Measurements from ENCODE around the gene CAMK1D. TPM values are rescaled to one million over a fixed set of nuclear protein-coding genes. Genes with fewer than 3 reads are reported as not detected.

The CAMK1D gene
- total RNA-seq, 1 experiment from 2014 or later, result 10.2 TPM

DNA sequence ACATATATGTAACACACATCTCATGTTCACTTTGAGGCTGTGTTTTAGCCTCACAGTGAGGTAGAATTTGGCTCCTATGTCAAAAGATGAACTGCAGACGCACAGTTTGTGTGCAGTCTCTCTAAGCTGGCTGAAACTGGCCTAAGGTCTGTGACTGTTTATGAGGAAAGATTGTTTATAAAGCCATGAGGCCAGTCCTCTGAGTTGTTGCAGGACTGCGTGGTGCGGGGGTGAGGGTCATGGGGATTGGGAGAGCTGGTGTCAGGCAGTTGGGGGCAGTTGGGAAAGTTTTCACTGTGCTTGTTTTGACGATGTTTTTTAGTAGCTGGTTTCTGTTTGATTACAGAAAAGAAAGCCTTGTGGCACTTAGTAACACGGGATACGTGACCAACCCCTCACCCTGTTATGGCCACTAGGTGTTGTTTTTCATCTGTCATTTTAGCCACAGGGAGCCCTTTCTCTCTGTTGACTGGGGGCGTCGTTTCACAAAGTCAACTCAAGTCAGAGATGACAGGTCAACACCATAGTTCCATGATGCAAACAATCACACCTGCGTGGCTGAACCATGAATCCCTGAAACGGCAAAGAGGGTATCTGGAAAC is 341.3 kb downstream of the CAMK1D start:
- POLR2A ChIA-PET, result no interaction called here
- TF ChIP-seq, protein P1, sequence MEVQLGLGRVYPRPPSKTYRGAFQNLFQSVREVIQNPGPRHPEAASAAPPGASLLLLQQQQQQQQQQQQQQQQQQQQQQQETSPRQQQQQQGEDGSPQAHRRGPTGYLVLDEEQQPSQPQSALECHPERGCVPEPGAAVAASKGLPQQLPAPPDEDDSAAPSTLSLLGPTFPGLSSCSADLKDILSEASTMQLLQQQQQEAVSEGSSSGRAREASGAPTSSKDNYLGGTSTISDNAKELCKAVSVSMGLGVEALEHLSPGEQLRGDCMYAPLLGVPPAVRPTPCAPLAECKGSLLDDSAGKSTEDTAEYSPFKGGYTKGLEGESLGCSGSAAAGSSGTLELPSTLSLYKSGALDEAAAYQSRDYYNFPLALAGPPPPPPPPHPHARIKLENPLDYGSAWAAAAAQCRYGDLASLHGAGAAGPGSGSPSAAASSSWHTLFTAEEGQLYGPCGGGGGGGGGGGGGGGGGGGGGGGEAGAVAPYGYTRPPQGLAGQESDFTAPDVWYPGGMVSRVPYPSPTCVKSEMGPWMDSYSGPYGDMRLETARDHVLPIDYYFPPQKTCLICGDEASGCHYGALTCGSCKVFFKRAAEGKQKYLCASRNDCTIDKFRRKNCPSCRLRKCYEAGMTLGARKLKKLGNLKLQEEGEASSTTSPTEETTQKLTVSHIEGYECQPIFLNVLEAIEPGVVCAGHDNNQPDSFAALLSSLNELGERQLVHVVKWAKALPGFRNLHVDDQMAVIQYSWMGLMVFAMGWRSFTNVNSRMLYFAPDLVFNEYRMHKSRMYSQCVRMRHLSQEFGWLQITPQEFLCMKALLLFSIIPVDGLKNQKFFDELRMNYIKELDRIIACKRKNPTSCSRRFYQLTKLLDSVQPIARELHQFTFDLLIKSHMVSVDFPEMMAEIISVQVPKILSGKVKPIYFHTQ (CRISPR knock-in tag; IDR thresholded peaks at IDR 0.05), result no peak
- no peak for TF ChIP-seq ZNF138 (CRISPR knock-in tag; conservative IDR thresholded peaks at IDR 0.05)
- no peak for TF ChIP-seq PRRX2 (CRISPR knock-in tag; IDR thresholded peaks at IDR 0.05)
- TF ChIP-seq GABPB1 (CRISPR knock-in tag; IDR thresholded peaks at IDR 0.05), result no peak
- TF ChIP-seq, protein P2, sequence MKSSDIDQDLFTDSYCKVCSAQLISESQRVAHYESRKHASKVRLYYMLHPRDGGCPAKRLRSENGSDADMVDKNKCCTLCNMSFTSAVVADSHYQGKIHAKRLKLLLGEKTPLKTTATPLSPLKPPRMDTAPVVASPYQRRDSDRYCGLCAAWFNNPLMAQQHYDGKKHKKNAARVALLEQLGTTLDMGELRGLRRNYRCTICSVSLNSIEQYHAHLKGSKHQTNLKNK (CRISPR knock-in tag; IDR thresholded peaks at IDR 0.05), result no peak
- no peak for TF ChIP-seq KAT7 (CRISPR knock-in tag; IDR thresholded peaks at IDR 0.05; ENCODE audit: borderline replicate concordance)
- TF ChIP-seq CREM (CRISPR knock-in tag; IDR thresholded peaks at IDR 0.05), result no peak
- TF ChIP-seq NFYB (CRISPR knock-in tag; conservative IDR thresholded peaks at IDR 0.05; ENCODE audit: low read depth), result no peak
- no peak for TF ChIP-seq JUN (CRISPR knock-in tag; IDR thresholded peaks at IDR 0.05)
- no peak for TF ChIP-seq SP1 (CRISPR knock-in tag; conservative IDR thresholded peaks at IDR 0.05)
- TF ChIP-seq HMGA2 (CRISPR knock-in tag; IDR thresholded peaks at IDR 0.05), result no peak
- no peak for TF ChIP-seq RELA (CRISPR knock-in tag; IDR thresholded peaks at IDR 0.05; ENCODE audit: borderline replicate concordance)
- TF ChIP-seq, protein P3, sequence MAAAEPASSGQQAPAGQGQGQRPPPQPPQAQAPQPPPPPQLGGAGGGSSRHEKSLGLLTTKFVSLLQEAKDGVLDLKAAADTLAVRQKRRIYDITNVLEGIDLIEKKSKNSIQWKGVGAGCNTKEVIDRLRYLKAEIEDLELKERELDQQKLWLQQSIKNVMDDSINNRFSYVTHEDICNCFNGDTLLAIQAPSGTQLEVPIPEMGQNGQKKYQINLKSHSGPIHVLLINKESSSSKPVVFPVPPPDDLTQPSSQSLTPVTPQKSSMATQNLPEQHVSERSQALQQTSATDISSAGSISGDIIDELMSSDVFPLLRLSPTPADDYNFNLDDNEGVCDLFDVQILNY (CRISPR knock-in tag; IDR thresholded peaks at IDR 0.05), result no peak
- no peaks in the 10 kb centered on the region for H3K27me3 Mint-ChIP-seq (ENCODE audit: low read depth)
- DNase-seq (ENCODE audit: low spot score) (no peak), ATAC-seq (no peak)
- 0 out of 2 replicates have a peak, but pooled peaks cover 2% of the 10 kb centered on the region for H3K4me1 Mint-ChIP-seq
- no peak overlapping the region for H3K4me3 Mint-ChIP-seq
- H3K36me3 Mint-ChIP-seq, result no peaks in the 10 kb centered on the region
- CTCF ChIA-PET, result interaction anchor here (0.8 to 1.6 kb wide), 2 partner anchors 21 to 34 kb away, joined by 3 to 4 read pairs; no protein-coding TSS in a partner anchor
- H3K9me3 Mint-ChIP-seq, result peaks cover 4% of the 10 kb centered on the region; the same call in 1 of the 2 replicates
- no peak overlapping the region for H3K27ac Mint-ChIP-seq

DNA sequence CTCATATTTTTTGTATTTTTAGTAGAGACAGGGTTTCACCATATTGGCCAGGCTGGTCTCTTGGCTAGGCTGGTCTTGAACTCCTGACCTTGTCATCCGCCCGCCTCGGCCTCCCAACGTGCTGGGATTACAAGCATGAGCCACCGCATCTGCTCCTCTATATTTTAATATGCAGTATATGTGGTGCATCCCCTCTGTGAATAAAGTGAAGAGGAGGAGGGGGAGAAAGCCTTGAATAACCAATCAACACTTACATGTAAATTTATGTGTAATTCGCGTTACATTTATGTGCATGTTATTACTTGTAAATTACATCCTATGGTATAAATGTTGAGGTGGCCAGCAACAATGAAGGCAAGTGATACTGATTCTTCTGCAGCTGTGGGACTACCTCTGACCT is 342.2 kb downstream of the CAMK1D start:
- DNase-seq (ENCODE audit: low spot score), result no peak
- Mint-ChIP-seq H3K27me3 (ENCODE audit: low read depth) (no peaks in the 10 kb centered on the region), H3K36me3 (no peaks in the 10 kb centered on the region), H3K4me1 (0 out of 2 replicates have a peak, but pooled peaks cover 2% of the 10 kb centered on the region), H3K4me3 (no peak overlapping the region), H3K9me3 (peaks cover 4% of the 10 kb centered on the region; the same call in 1 of the 2 replicates), H3K27ac (no peak overlapping the region)
- CTCF ChIA-PET, result interaction anchor here (0.5 to 1.6 kb wide), 2 partner anchors 35 to 90 kb away, joined by 4 read pairs; no protein-coding TSS in a partner anchor
- ATAC-seq, result no peak
- POLR2A ChIA-PET, result no interaction called here
- TF ChIP-seq, protein P4, sequence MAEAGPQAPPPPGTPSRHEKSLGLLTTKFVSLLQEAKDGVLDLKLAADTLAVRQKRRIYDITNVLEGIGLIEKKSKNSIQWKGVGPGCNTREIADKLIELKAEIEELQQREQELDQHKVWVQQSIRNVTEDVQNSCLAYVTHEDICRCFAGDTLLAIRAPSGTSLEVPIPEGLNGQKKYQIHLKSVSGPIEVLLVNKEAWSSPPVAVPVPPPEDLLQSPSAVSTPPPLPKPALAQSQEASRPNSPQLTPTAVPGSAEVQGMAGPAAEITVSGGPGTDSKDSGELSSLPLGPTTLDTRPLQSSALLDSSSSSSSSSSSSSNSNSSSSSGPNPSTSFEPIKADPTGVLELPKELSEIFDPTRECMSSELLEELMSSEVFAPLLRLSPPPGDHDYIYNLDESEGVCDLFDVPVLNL (CRISPR knock-in tag; IDR thresholded peaks at IDR 0.05; ENCODE audit: borderline replicate concordance, low read depth), result no peak
- TF ChIP-seq NFE2L1 (CRISPR knock-in tag; IDR thresholded peaks at IDR 0.05), result no peak
- no peak for TF ChIP-seq FOXK1 (CRISPR knock-in tag; IDR thresholded peaks at IDR 0.05)
- TF ChIP-seq, protein P2 (CRISPR knock-in tag; IDR thresholded peaks at IDR 0.05), result no peak
- TF ChIP-seq, protein P5, sequence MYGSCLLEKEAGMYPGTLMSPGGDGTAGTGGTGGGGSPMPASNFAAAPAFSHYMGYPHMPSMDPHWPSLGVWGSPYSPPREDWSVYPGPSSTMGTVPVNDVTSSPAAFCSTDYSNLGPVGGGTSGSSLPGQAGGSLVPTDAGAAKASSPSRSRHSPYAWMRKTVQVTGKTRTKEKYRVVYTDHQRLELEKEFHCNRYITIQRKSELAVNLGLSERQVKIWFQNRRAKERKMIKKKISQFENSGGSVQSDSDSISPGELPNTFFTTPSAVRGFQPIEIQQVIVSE (CRISPR knock-in tag; IDR thresholded peaks at IDR 0.05; ENCODE audit: borderline replicate concordance), result no peak
- no peak for TF ChIP-seq GRHL2 (CRISPR knock-in tag; IDR thresholded peaks at IDR 0.05; ENCODE audit: insufficient replicate concordance, severe bottlenecking)
- TF ChIP-seq EMX1 (CRISPR knock-in tag; IDR thresholded peaks at IDR 0.05), result no peak
- TF ChIP-seq, protein P6, sequence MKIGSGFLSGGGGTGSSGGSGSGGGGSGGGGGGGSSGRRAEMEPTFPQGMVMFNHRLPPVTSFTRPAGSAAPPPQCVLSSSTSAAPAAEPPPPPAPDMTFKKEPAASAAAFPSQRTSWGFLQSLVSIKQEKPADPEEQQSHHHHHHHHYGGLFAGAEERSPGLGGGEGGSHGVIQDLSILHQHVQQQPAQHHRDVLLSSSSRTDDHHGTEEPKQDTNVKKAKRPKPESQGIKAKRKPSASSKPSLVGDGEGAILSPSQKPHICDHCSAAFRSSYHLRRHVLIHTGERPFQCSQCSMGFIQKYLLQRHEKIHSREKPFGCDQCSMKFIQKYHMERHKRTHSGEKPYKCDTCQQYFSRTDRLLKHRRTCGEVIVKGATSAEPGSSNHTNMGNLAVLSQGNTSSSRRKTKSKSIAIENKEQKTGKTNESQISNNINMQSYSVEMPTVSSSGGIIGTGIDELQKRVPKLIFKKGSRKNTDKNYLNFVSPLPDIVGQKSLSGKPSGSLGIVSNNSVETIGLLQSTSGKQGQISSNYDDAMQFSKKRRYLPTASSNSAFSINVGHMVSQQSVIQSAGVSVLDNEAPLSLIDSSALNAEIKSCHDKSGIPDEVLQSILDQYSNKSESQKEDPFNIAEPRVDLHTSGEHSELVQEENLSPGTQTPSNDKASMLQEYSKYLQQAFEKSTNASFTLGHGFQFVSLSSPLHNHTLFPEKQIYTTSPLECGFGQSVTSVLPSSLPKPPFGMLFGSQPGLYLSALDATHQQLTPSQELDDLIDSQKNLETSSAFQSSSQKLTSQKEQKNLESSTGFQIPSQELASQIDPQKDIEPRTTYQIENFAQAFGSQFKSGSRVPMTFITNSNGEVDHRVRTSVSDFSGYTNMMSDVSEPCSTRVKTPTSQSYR (CRISPR knock-in tag; IDR thresholded peaks at IDR 0.05), result no peak
- TF ChIP-seq ETV6 (CRISPR knock-in tag; IDR thresholded peaks at IDR 0.05), result no peak
- no peak for TF ChIP-seq SP1 (CRISPR knock-in tag; conservative IDR thresholded peaks at IDR 0.05)
- TF ChIP-seq, protein P7, sequence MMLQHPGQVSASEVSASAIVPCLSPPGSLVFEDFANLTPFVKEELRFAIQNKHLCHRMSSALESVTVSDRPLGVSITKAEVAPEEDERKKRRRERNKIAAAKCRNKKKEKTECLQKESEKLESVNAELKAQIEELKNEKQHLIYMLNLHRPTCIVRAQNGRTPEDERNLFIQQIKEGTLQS (CRISPR knock-in tag; conservative IDR thresholded peaks at IDR 0.05), result no peak
- TF ChIP-seq, protein P8, sequence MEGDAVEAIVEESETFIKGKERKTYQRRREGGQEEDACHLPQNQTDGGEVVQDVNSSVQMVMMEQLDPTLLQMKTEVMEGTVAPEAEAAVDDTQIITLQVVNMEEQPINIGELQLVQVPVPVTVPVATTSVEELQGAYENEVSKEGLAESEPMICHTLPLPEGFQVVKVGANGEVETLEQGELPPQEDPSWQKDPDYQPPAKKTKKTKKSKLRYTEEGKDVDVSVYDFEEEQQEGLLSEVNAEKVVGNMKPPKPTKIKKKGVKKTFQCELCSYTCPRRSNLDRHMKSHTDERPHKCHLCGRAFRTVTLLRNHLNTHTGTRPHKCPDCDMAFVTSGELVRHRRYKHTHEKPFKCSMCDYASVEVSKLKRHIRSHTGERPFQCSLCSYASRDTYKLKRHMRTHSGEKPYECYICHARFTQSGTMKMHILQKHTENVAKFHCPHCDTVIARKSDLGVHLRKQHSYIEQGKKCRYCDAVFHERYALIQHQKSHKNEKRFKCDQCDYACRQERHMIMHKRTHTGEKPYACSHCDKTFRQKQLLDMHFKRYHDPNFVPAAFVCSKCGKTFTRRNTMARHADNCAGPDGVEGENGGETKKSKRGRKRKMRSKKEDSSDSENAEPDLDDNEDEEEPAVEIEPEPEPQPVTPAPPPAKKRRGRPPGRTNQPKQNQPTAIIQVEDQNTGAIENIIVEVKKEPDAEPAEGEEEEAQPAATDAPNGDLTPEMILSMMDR (IDR thresholded peaks at IDR 0.05), result no peak
- TF ChIP-seq GTF2I (CRISPR knock-in tag; conservative IDR thresholded peaks at IDR 0.05), result no peak

All from WTC11 (cell line).